Body of pancreas (tissue), 4 donors: ENCODE measurements around the gene HSPB7.

Source experiments
- POLR2A ChIP-seq, 3 donors: fragments of 450-650 bp; IDR thresholded peaks; one replicate each; pipeline ENCODE4 v1.6.1; 2016; ENCODE audit warnings: antibody characterized with exemption in 3 of 3, mild to moderate bottlenecking in 2 of 3
- TF ChIP-seq, protein P1 (sequence below), 7 experiments: fragments of 450-650 bp in 4 of 7; fragments of 200-600 bp in 3 of 7; sonication (generic) in 3 of 7; IDR thresholded peaks; one replicate each; pipeline ENCODE4 v1.5.1; 2016 to 2019; ENCODE audit warnings: antibody characterized with exemption in 7 of 7

DNA sequence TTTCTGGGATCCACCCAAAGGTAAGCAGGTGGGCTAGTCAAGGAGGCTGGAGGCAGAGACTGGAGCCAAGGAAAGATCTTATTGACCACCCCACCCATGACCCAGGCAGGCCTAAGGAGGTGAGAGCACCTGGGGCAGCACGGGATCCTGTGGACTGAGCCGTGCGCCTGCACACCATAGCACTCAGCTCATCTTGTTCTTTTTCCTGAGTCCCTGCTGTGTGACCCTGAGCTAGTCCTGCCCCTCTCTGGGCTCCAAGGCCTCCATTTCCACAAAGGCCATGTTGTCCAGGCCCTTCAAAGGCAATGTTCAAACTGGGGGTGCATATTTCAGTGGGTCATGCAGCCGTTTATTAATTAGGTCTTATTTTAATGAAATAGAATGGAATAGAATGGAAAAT lies 48.4 kb upstream of the HSPB7 start:
- TF ChIP-seq POLR2A (IDR thresholded peaks at IDR 0.05): no peak
- TF ChIP-seq, protein P1, sequence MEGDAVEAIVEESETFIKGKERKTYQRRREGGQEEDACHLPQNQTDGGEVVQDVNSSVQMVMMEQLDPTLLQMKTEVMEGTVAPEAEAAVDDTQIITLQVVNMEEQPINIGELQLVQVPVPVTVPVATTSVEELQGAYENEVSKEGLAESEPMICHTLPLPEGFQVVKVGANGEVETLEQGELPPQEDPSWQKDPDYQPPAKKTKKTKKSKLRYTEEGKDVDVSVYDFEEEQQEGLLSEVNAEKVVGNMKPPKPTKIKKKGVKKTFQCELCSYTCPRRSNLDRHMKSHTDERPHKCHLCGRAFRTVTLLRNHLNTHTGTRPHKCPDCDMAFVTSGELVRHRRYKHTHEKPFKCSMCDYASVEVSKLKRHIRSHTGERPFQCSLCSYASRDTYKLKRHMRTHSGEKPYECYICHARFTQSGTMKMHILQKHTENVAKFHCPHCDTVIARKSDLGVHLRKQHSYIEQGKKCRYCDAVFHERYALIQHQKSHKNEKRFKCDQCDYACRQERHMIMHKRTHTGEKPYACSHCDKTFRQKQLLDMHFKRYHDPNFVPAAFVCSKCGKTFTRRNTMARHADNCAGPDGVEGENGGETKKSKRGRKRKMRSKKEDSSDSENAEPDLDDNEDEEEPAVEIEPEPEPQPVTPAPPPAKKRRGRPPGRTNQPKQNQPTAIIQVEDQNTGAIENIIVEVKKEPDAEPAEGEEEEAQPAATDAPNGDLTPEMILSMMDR (IDR thresholded peaks at IDR 0.05): no peak
